Measurements from ENCODE around the gene SCRT2. TPM values are rescaled to one million over a fixed set of nuclear protein-coding genes. Genes with fewer than 3 reads are reported as not detected.

The SCRT2 gene
- total RNA-seq, 2 donors from 2014 or later: not detected

DNA sequence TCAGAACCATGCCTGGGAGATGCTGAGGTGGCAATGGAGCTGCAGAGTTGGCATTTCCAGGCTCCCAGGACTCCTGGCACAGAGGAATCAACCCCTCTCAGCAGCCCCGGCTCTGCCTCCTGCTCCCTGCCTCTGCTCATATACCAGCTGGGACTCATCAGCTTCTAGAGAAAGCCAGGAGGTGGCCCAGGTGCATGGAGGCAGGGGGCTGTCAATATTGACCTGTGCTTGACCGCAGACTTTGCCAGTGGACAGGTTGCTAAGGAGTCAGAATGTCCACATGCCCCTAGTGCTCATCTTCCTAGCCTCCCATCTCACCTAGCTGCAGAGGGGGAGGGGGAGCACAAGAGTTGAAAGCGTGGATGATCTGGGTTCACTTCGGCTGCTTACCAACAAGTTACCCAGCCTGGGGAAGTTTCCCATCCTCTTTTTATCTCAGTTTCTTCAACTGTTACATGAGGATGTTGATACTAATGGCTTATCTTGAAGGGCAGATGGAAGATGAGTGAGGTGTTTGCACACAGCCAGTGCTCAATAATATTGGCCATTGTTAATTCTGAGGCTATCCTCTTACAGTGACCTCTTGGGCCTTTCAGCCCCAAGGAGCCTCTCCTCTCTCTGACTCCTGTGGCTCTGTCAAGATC is 9.2 kb upstream of the SCRT2 start:
- Histone ChIP-seq H3K4me3 (no peak overlapping the region), H3K4me1 (no peaks in the 10 kb centered on the region), H3K36me3 (no peaks in the 10 kb centered on the region), H3K27me3 (no peaks in the 10 kb centered on the region), H3K9me3 (no peaks in the 10 kb centered on the region), H3K27ac (no peak overlapping the region)
- no peak for TF ChIP-seq CTCF (IDR thresholded peaks at IDR 0.05)
- no peak for DNase-seq (ENCODE audit: low spot score)

DNA sequence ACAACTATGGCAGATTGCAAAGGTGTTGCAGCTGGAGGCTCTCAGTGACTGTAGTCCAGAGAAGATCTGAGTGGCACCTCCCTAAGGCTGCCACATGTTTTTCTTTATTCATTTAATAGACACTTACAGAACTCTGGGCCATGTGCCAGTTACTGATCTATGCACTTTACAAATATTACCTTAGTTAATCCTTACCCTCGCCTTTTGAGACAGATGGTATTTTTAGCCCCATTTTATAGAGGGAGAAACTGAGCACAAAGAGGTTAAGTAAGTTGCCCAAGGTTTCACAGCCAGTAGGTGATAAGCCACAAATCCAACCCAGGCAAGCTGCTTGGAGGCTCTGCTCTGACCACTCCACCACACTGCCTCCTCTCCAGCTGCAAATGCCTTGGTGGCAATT is 6.5 kb upstream of the SCRT2 start:
- DNase-seq (ENCODE audit: low spot score): no peak
- Histone ChIP-seq H3K4me1 (no peaks in the 10 kb centered on the region), H3K36me3 (no peaks in the 10 kb centered on the region), H3K27ac (no peak overlapping the region), H3K27me3 (no peaks in the 10 kb centered on the region), H3K9me3 (no peaks in the 10 kb centered on the region), H3K4me3 (no peak overlapping the region)
- no peak for TF ChIP-seq CTCF (IDR thresholded peaks at IDR 0.05)

DNA sequence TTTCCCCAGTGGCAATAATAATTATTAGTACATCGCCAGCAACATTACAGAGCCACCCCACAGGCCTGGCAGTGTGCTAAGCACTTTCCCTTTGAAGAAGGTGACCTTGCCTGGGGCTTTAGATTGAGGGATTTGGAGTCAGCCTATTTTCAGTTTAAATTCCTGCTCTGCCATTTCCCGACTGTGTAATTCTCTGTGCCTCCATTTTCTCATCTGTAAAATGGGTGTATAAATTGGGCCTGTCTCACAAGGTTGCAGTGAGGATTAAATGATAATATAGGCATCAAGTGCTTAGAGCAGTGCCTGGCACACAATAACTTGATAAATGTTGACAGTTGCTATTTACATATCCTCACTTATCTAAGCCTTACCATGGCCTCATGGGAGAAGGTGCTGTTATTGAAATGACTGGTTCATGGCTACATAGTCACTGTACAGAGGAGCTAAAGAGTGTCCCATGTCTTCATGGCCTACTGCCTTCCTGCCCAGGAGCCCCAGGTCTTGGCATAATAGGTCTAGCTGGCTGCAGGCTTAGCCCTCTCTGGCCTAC is 5.1 kb upstream of the SCRT2 start:
- Histone ChIP-seq H3K36me3 (no peaks in the 10 kb centered on the region), H3K4me3 (no peak overlapping the region), H3K27ac (no peak overlapping the region), H3K27me3 (no peaks in the 10 kb centered on the region), H3K9me3 (no peaks in the 10 kb centered on the region), H3K4me1 (peaks cover 0 to 12% of the 10 kb centered on the region in 2 donors)
- DNase-seq (ENCODE audit: low spot score): no peak
- no peak for TF ChIP-seq CTCF (IDR thresholded peaks at IDR 0.05)

GRCh38 chr20:677957-678356 is 2.4 kb upstream of the SCRT2 start:
- no peak for DNase-seq (ENCODE audit: low spot score)
- H3K27ac ChIP-seq: no peak overlapping the region

DNA sequence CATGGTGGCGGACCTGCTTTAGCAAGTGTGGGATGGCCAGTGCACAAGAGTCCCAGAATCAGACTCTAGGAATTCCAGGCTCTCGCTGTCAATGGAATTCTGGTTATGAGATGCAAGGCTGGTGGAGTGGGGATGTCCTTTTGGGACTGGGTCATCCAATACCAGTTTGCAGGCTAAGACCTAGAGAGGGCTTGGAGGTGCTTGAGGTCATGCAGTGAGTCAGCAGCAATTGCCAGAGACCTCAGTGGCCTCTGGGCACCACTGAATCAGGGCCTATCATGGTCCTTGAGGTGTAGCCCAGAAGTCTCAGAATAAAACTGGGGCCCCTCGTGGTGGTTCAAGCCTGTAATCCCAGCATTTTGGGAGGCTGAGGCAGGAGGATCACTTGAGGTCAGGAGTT is 1.4 kb upstream of the SCRT2 start:
- Histone ChIP-seq H3K27me3 (no peaks in the 10 kb centered on the region), H3K9me3 (no peaks in the 10 kb centered on the region), H3K36me3 (no peaks in the 10 kb centered on the region), H3K4me3 (no peak overlapping the region), H3K27ac (no peak overlapping the region), H3K4me1 (peaks cover 0 to 21% of the 10 kb centered on the region in 2 donors)
- no peak for TF ChIP-seq CTCF (IDR thresholded peaks at IDR 0.05)
- no peak for DNase-seq (ENCODE audit: low spot score)

More at GRCh38 chr20:677957-678356, 2.4 kb upstream of the SCRT2 start:
- Histone ChIP-seq H3K9me3 (no peaks in the 10 kb centered on the region), H3K27me3 (no peaks in the 10 kb centered on the region), H3K4me3 (no peak overlapping the region), H3K36me3 (no peaks in the 10 kb centered on the region), H3K4me1 (peaks cover 0 to 21% of the 10 kb centered on the region in 2 donors)
- no peak for TF ChIP-seq CTCF (IDR thresholded peaks at IDR 0.05)

Data from right atrium auricular region (tissue), 2 donors.